OCI-LY7 (cell line): Measurements from ENCODE around the gene CCNJ. TPM values are rescaled to one million over a fixed set of nuclear protein-coding genes. Genes with fewer than 3 reads are reported as not detected.

ENCODE experiments used
- BruUV-seq: library from RNA; stranded (reverse); fragments of 400-500 nt; replicated peaks from 2 replicates; lab custom pipeline; 2021; lab: Mats Ljungman, UMichigan
- CTCF ChIA-PET: fragments of 300-600 bp; sonication (Branson Sonifier 250); formaldehyde crosslinking; loops from one replicate; lab custom pipeline; 2022; ENCODE audit warnings: antibody characterized with exemption; ENCODE audit not compliant: unreplicated experiment; lab: Charles Lee
- POLR2A ChIA-PET: fragments of 300-600 bp; sonication (Branson Sonifier 250); formaldehyde crosslinking; loops from one replicate; lab custom pipeline; 2022; ENCODE audit warnings: antibody characterized with exemption; lab: Charles Lee
- DNase-seq: peaks from one replicate; pipeline ENCODE4 v3.0.0-alpha.2; 2015; ENCODE audit warnings: low spot score
- H2AFZ ChIP-seq: fragments of 200-600 bp; sonication (generic), shearing (Covaris generic); 2 replicates; pipeline ENCODE4 v1.6.1; 2014; ENCODE audit warnings: mild to moderate bottlenecking, antibody characterized with exemption, low read length, moderate library complexity
- H3K27ac ChIP-seq: fragments of 200-600 bp; sonication (generic); 2 replicates; pipeline ENCODE4 v1.5.1; 2014; ENCODE audit warnings: mixed run types, low read depth, mild to moderate bottlenecking, moderate library complexity, low read length, inconsistent platforms; ENCODE audit not compliant: poor library complexity, severe bottlenecking
- H3K36me3 ChIP-seq: fragments of 200-600 bp; sonication (generic); 2 replicates; pipeline ENCODE4 v1.6.1; 2014; ENCODE audit warnings: mild to moderate bottlenecking, antibody characterized with exemption, low read length, moderate library complexity, mixed read lengths; ENCODE audit not compliant: insufficient read depth
- H3K4me1 ChIP-seq: fragments of 200-600 bp; sonication (generic); 2 replicates; pipeline ENCODE4 v1.5.1; 2014; ENCODE audit warnings: mild to moderate bottlenecking, low read length; ENCODE audit not compliant: insufficient read depth, poor library complexity, severe bottlenecking
- H3K4me2 ChIP-seq: fragments of 200-600 bp; sonication (generic); 2 replicates; pipeline ENCODE4 v1.6.1; 2014; ENCODE audit warnings: mild to moderate bottlenecking, low read length
- H3K4me3 ChIP-seq: fragments of 200-600 bp; sonication (generic); 2 replicates; pipeline ENCODE4 v1.5.1; 2014; ENCODE audit warnings: mild to moderate bottlenecking, low read depth, low read length; ENCODE audit not compliant: poor library complexity, severe bottlenecking
- H3K79me2 ChIP-seq: fragments of 200-600 bp; sonication (generic); 2 replicates; pipeline ENCODE4 v1.6.1; 2016; ENCODE audit warnings: low read depth, mild to moderate bottlenecking, low read length, moderate library complexity, mixed read lengths; ENCODE audit not compliant: insufficient read depth
- H3K9me2 ChIP-seq: fragments of 200-600 bp; sonication (generic); 2 replicates; pipeline ENCODE4 v1.6.1; 2016; ENCODE audit warnings: mild to moderate bottlenecking, low read length, mixed read lengths; ENCODE audit not compliant: insufficient read depth
- H3K9me3 ChIP-seq: fragments of 200-600 bp; sonication (generic); 2 replicates; pipeline ENCODE4 v1.6.1; 2014; ENCODE audit warnings: mild to moderate bottlenecking, mixed run types, low read length, mixed read lengths
- H4K20me1 ChIP-seq: fragments of 200-600 bp; sonication (generic); 2 replicates; pipeline ENCODE4 v1.6.1; 2014; ENCODE audit warnings: mild to moderate bottlenecking, antibody characterized with exemption, low read length, moderate library complexity, mixed read lengths; ENCODE audit not compliant: insufficient read depth
- CTCF ChIP-seq: fragments of 200-600 bp; sonication (generic); conservative IDR thresholded peaks from 2 replicates; pipeline ENCODE4 v1.5.1; 2014; ENCODE audit warnings: mild to moderate bottlenecking, antibody characterized with exemption, low read length, moderate library complexity, mixed read lengths
- EZH2phosphoT487 ChIP-seq: fragments of 200-600 bp; sonication (generic); IDR thresholded peaks from 2 replicates; pipeline ENCODE4 v1.6.1; 2018; ENCODE audit warnings: low read depth, borderline replicate concordance, mild to moderate bottlenecking, mixed run types, antibody characterized with exemption, low read length, moderate library complexity, mixed read lengths
- intact Hi-C: fragments of 100-400 bp; cut with micrococcal nuclease; formaldehyde crosslinking; loops from one replicate; pipeline ENCODE4 v1.10.0; 2022; ENCODE audit not compliant: unreplicated experiment
- total RNA-seq, 2 experiments: library from RNA; depleted of rRNA in 1 of 2; stranded (reverse); fragments of >200 nt in 1 of 2; shearing (Covaris generic) in 1 of 2; gene quantifications; 2 replicates each; pipeline ENCODE4 v1.2.3, GENCODE V29; 2014 to 2022

CCNJ gene
- total RNA-seq, 2 experiments from 2014 or later = 8.2 to 13.3 TPM

DNA sequence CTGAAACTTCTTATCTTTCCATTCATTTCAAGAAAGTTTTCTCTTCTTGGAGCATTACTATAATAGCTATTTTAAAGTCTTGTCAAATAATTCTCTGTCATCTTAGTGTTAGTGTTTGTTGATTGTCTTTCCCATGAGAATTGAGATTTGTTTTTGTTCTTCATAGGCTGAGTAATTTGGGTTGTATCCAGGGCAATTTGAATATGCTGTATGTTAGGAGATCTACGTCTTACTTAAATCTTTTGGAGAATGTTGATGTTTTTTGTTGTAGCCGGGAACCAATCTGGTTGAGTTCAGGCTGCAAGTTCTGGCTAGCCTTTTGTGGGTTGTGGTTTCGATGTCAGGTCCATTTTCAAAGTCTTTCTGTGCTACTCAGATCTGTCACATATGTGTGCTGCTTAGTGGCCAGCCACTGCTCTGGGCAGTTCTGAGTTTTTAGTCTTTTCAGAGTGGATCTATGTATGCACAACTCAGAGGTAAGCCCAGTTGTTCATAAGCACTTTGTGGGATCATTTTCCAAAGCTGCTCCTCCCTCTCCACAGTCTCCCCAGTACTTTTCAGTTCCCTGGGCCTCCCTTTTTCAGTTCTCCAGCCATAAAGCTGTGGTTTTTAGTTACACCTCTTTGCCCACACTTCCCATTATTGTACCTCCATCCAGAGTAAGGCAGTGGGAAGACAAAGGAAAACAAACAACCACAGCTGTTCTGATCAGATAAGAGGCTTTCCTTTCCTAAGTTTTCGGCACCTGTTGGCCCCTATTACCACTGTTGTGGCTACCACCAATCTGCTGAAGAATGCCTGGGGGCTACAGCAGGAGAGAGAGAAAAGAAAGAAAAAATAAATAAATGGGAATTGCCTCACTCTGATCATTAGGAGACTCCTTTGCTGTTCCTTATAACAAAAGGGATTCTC, 4.7 kb upstream of the CCNJ start:
- TF ChIP-seq EZH2phosphoT487 (no peak), CTCF (no peak)
- Histone ChIP-seq H3K4me3 (no peak overlapping the region), H4K20me1 (no peaks in the 10 kb centered on the region), H3K36me3 (no peaks in the 10 kb centered on the region), H2AFZ (no peak overlapping the region), H3K27ac (no peak overlapping the region), H3K9me3 (no peaks in the 10 kb centered on the region), H3K79me2 (no peaks in the 10 kb centered on the region), H3K4me1 (peaks cover 27% of the 10 kb centered on the region), H3K4me2 (no peak overlapping the region), H3K9me2 (no peaks in the 10 kb centered on the region)
- DNase-seq = no peak
- POLR2A ChIA-PET = no interaction called here
- intact Hi-C loops = no loop called here
- BruUV-seq = no TSS peak
- CTCF ChIA-PET = no interaction called here

GRCh38 chr10:96041146-96041545, 2.2 kb upstream of the CCNJ start:
- Histone ChIP-seq H3K36me3 (no peaks in the 10 kb centered on the region), H3K4me1 (peaks cover 22% of the 10 kb centered on the region), H3K4me2 (no peak overlapping the region), H3K9me3 (no peaks in the 10 kb centered on the region), H3K79me2 (peaks cover 18% of the 10 kb centered on the region; the same call in 1 of the 2 replicates), H4K20me1 (no peaks in the 10 kb centered on the region; the same call in 1 of the 2 replicates), H3K27ac (no peak overlapping the region), H3K9me2 (no peaks in the 10 kb centered on the region), H2AFZ (no peak overlapping the region), H3K4me3 (no peak overlapping the region)
- TF ChIP-seq EZH2phosphoT487 (no peak), CTCF (no peak)
- BruUV-seq = no TSS peak
- POLR2A ChIA-PET = interaction anchor here (0.7 kb wide), 1 partner anchor 251 kb away, joined by 6 read pairs; no protein-coding TSS in a partner anchor
- intact Hi-C loops = loop anchor here (5.0 kb wide), 1 partner anchor 251 kb away; no protein-coding TSS in a partner anchor
- DNase-seq = no peak
- CTCF ChIA-PET = no interaction called here
